Esophagus muscularis mucosa (tissue), 4 donors: ENCODE data around the gene NTSR1. TPM values are rescaled to one million over a fixed set of nuclear protein-coding genes. Genes with fewer than 3 reads are reported as not detected.

ENCODE experiments used
- DNase-seq: peaks from one replicate; pipeline ENCODE4 v3.0.0-alpha.2; 2017; ENCODE audit errors: extremely low spot score
- H3K27ac ChIP-seq, 4 donors: fragments of 200-600 bp; sonication (generic); replicated peaks in 1 of 4; 1 replicate in 3 of 4; 2 replicates in 1 of 4; pipeline ENCODE4 v1.5.1; 2016 to 2019; ENCODE audit warnings: mild to moderate bottlenecking in 1 of 4
- H3K27me3 ChIP-seq, 4 donors: fragments of 200-600 bp; sonication (generic); one replicate each; pipeline versions ENCODE4 v1.5.1 to v1.6.0; 2016 to 2019
- H3K36me3 ChIP-seq, 4 donors: fragments of 200-600 bp; sonication (generic); one replicate each; pipeline ENCODE4 v1.5.1; 2016 to 2019
- H3K4me1 ChIP-seq, 4 donors: fragments of 200-600 bp; sonication (generic); one replicate each; pipeline ENCODE4 v1.5.1; 2016 to 2019
- H3K4me3 ChIP-seq, 4 donors: fragments of 200-600 bp; sonication (generic); 1 replicate in 2 of 4; 2 replicates in 2 of 4; pipeline ENCODE4 v1.5.1; 2016 to 2019; ENCODE audit warnings: mild to moderate bottlenecking in 4 of 4, moderate library complexity in 1 of 4
- H3K9me3 ChIP-seq, 4 donors: fragments of 200-600 bp; sonication (generic); 1 replicate in 3 of 4; 2 replicates in 1 of 4; pipeline ENCODE4 v1.5.1; 2016 to 2019
- CTCF ChIP-seq, 3 experiments: fragments of 200-600 bp in 2 of 3; fragments of 450-650 bp in 1 of 3; sonication (generic) in 2 of 3; IDR thresholded peaks; one replicate each; pipeline ENCODE4 v1.5.1; 2017 to 2019; ENCODE audit warnings: antibody characterized with exemption in 3 of 3, mild to moderate bottlenecking in 2 of 3, moderate library complexity in 1 of 3
- EP300 ChIP-seq: sonication (generic); formaldehyde crosslinking; IDR thresholded peaks from one replicate; pipeline ENCODE4 v1.6.1; 2017; ENCODE audit warnings: antibody characterized with exemption
- POLR2A ChIP-seq: fragments of 450-650 bp; IDR thresholded peaks from one replicate; pipeline ENCODE4 v1.6.1; 2017; ENCODE audit warnings: antibody characterized with exemption, moderate library complexity, mild to moderate bottlenecking, low read depth
- POLR2AphosphoS5 ChIP-seq, 2 donors: sonication (generic); formaldehyde crosslinking; IDR thresholded peaks; one replicate each; pipeline ENCODE4 v1.6.1; 2017; ENCODE audit warnings: antibody characterized with exemption in 2 of 2
- WGBS: methylation state at CpG from one replicate; pipeline ENCODE4 v1.1.5; 2018; 5-methylcytosine and 5-hydroxymethylcytosine counted together
- intact Hi-C: fragments of 100-400 bp; cut with DNase I; formaldehyde crosslinking; loops from one replicate; pipeline ENCODE4 v1.15.1; 2023
- total RNA-seq, 4 donors: library from RNA; depleted of rRNA; stranded (reverse); fragments of >200 nt; gene quantifications; one replicate each; pipeline versions ENCODE4 v1.1.0 to v1.2.1, GENCODE V29; 2016

NTSR1 gene
- total RNA-seq, 4 donors from 2014 or later = 0.42 to 1.6 (median 0.80) TPM

DNA sequence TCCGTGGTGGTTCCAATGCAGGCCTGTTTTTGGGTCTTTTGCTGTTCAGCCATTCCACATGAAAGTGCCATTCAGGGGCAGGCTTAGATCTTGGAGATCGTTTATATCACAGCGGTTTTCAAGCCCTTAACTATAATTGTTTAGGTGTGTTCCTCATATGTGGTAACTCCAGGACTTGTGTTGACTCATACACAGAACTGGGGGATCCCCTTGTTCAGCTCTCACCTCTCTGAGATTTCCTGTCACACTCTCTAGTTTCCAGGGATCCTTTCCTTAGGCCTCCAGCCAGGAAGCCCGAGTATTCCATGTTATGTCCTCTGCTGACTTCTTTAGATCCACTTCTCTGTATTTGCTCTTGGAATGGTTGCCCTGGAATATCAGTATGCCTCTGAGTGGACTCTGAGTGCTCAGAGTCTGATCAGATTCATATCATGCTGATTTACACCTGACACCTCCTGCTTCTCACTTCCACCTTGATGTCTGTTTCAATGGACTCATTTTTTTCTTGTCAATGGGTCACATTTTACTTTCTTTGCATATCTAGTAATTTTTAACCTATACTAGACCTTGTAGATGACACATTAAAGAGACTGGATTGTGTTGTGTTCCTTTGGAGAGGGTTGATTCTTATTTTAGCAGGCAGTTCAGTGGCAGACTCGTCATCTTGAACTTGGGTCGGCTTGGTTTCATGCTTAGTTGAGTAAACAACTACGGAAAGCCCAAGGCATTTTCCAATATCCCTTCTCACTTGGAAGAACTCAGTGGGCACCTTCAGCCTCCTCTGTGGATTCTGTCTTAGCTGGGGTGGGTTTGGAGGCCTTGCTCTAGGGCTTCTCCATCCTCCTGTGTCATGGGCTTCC is 13.1 kb downstream of the NTSR1 start:
- peaks cover 0 to 56% (median 0%) of the 10 kb centered on the region in 4 donors for H3K27me3 ChIP-seq
- intact Hi-C loops = no loop called here
- H3K36me3 ChIP-seq = no peaks in the 10 kb centered on the region
- 86% methylated on average over 7 of the region's 7 CpGs for WGBS
- no peak overlapping the region for H3K4me3 ChIP-seq
- peak overlapping the region in 2 of 4 donors; percentile 35 to 67 for H3K27ac ChIP-seq
- TF ChIP-seq CTCF (IDR thresholded peaks at IDR 0.05) (no peak), POLR2AphosphoS5 (IDR thresholded peaks at IDR 0.05) (no peak), POLR2A (no peak), EP300 (no peak)
- no peak for DNase-seq
- H3K9me3 ChIP-seq = peaks cover 0 to 15% (median 9%) of the 10 kb centered on the region in 4 donors
- H3K4me1 ChIP-seq = peaks cover 0 to 23% (median 21%) of the 10 kb centered on the region in 4 donors

- intact Hi-C loops = no loop called here
- H3K4me1 ChIP-seq = peaks cover 0 to 23% (median 21%) of the 10 kb centered on the region in 4 donors
- no peak overlapping the region for H3K4me3 ChIP-seq
- 71% methylated on average over 6 of the region's 6 CpGs for WGBS
- H3K9me3 ChIP-seq = peaks cover 0 to 15% (median 9%) of the 10 kb centered on the region in 4 donors
- H3K27ac ChIP-seq = peak overlapping the region; percentile 35 to 67 (median 50)
- peaks cover 0 to 56% (median 0%) of the 10 kb centered on the region in 4 donors for H3K27me3 ChIP-seq
- DNase-seq = no peak
- TF ChIP-seq EP300 (no peak), POLR2AphosphoS5 (IDR thresholded peaks at IDR 0.05) (no peak), CTCF (IDR thresholded peaks at IDR 0.05) (no peak), POLR2A (no peak)
- H3K36me3 ChIP-seq = no peaks in the 10 kb centered on the region
Measured at GRCh38 chr20:62722627-62723026, 14.0 kb downstream of the NTSR1 start.

GRCh38 chr20:62723351-62723750 is 14.7 kb downstream of the NTSR1 start:
- 20% methylated on average over 12 of the region's 13 CpGs for WGBS
- intact Hi-C loops = no loop called here
- no peak for DNase-seq
- Histone ChIP-seq H3K4me3 (no peak overlapping the region), H3K27me3 (peaks cover 0 to 56% (median 0%) of the 10 kb centered on the region in 4 donors), H3K4me1 (peaks cover 0 to 23% (median 21%) of the 10 kb centered on the region in 4 donors), H3K27ac (peak overlapping the region; percentile 35 to 67 (median 50)), H3K9me3 (peaks cover 0 to 15% (median 9%) of the 10 kb centered on the region in 4 donors), H3K36me3 (no peaks in the 10 kb centered on the region)
- no peak for TF ChIP-seq CTCF (IDR thresholded peaks at IDR 0.05)
- no peak for TF ChIP-seq POLR2A
- TF ChIP-seq POLR2AphosphoS5 (IDR thresholded peaks at IDR 0.05) = peak; percentile 73 to 80
- TF ChIP-seq EP300 = no peak

DNA sequence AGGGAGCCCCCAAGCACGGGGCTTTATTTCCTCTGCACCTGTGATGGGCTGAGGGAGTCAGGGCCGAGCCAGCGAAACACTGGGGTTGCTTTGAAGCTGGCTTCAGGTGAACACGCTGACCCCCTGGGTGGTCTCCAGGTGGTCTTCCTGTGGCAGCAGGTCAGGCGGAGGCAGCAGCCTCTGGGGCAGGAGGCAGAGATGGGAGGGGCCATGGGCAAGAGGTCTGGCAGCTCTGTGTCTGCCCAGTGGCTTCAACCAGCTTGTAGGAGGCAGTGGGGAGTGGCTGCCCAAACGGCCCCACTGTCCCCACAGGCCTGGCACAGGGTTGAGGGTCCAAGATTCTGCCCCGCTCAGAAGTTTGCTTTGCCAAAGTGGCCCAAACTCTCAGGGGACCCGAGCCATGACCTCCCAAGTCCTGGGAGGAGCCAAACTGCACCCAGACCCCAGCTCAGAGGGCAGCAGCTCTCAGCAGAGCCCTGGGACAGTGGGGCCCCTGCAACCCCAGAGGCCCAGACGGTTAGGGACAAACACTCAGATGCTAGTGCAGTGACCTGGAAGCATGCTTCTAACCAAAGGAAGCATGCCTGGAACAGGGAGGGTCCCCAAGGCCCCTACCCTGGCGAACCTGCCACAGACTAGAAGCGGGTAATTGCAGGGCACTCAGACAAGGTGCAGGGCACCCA is 15.3 kb downstream of the NTSR1 start:
- H3K27me3 ChIP-seq = peaks cover 0 to 57% (median 0%) of the 10 kb centered on the region in 4 donors
- no peak overlapping the region for H3K4me3 ChIP-seq
- H3K9me3 ChIP-seq = peaks cover 0 to 15% (median 9%) of the 10 kb centered on the region in 4 donors
- DNase-seq = no peak
- peaks cover 0 to 25% (median 22%) of the 10 kb centered on the region in 4 donors for H3K4me1 ChIP-seq
- no peaks in the 10 kb centered on the region for H3K36me3 ChIP-seq
- peak overlapping the region in 2 of 4 donors; percentile 61 to 67 for H3K27ac ChIP-seq
- intact Hi-C loops = no loop called here
- 59% methylated on average over 8 of the region's 11 CpGs for WGBS
- no peak for TF ChIP-seq POLR2AphosphoS5 (IDR thresholded peaks at IDR 0.05)
- TF ChIP-seq POLR2A = no peak
- TF ChIP-seq EP300 = no peak
- no peak for TF ChIP-seq CTCF (IDR thresholded peaks at IDR 0.05)
